PC-3 (cell line): ENCODE results near the gene SENP5.

Source experiments
- EZH2 ChIP-seq: fragments of 300-600 bp; sonication (generic); IDR thresholded peaks from one replicate; pipeline ENCODE4 v1.6.1; 2017; ENCODE audit warnings: antibody characterized with exemption, mild to moderate bottlenecking, low read length; ENCODE audit not compliant: unreplicated experiment
- EZH2phosphoT487 ChIP-seq: fragments of 300-600 bp; sonication (generic); IDR thresholded peaks from 2 replicates; pipeline ENCODE4 v1.6.1; 2018; ENCODE audit warnings: mild to moderate bottlenecking, antibody characterized with exemption, low read length, borderline replicate concordance
- TF ChIP-seq, protein P1 (sequence below): fragments of 300-600 bp; sonication (generic); conservative IDR thresholded peaks from 2 replicates; pipeline ENCODE4 v1.5.1; 2017; ENCODE audit warnings: antibody characterized with exemption, low read depth, mild to moderate bottlenecking, low read length

GRCh38 chr3:196894557-196895295, 27.0 kb downstream of the SENP5 start:
- TF ChIP-seq, protein P1, sequence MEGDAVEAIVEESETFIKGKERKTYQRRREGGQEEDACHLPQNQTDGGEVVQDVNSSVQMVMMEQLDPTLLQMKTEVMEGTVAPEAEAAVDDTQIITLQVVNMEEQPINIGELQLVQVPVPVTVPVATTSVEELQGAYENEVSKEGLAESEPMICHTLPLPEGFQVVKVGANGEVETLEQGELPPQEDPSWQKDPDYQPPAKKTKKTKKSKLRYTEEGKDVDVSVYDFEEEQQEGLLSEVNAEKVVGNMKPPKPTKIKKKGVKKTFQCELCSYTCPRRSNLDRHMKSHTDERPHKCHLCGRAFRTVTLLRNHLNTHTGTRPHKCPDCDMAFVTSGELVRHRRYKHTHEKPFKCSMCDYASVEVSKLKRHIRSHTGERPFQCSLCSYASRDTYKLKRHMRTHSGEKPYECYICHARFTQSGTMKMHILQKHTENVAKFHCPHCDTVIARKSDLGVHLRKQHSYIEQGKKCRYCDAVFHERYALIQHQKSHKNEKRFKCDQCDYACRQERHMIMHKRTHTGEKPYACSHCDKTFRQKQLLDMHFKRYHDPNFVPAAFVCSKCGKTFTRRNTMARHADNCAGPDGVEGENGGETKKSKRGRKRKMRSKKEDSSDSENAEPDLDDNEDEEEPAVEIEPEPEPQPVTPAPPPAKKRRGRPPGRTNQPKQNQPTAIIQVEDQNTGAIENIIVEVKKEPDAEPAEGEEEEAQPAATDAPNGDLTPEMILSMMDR = no peak
- TF ChIP-seq EZH2phosphoT487 (no peak), EZH2 (no peak)
